ENCODE data around the gene C20orf202.

C20orf202 gene

DNA sequence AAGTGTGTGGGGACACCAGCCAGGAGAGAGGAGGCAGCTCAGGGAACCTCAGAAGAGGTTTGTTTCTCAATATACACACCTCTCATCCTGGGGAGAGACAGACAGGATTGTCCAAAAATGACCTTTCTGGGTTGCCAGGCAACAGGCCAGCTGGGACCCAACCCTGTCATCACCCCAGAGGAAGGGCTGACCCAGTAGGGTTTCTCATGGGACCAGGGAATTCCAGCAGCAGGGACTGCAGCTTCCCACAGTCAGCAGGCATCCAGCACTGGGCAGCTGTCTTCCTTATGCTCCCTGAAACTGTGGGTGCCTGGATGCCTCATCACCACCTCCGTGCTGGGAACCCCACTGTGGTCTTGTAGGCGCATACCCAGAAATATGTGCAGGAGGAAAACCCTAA, 1.3 kb downstream of the C20orf202 start:
- H3K27ac ChIP-seq (ENCODE audit: low read depth, low read length) = no peak overlapping the region
- no peaks in the 10 kb centered on the region for H3K79me2 ChIP-seq (ENCODE audit: insufficient read depth, low read length)
- no peaks in the 10 kb centered on the region for H3K9me3 ChIP-seq (ENCODE audit: insufficient read depth, low read length)
- no peaks in the 10 kb centered on the region for H3F3A ChIP-seq (ENCODE audit: insufficient read depth)
- no peaks in the 10 kb centered on the region for H4K20me1 ChIP-seq (ENCODE audit: low read depth, low read length)
- H3K4me2 ChIP-seq (ENCODE audit: low read depth, low read length, poor library complexity, severe bottlenecking) = no peak overlapping the region
- H3K4me3 ChIP-seq (ENCODE audit: insufficient read depth, low read length, poor library complexity, severe bottlenecking) = no peak overlapping the region
- no peak overlapping the region for H2AFZ ChIP-seq (ENCODE audit: low read depth, low read length, severe bottlenecking)
- TF ChIP-seq EZH2phosphoT487 (conservative IDR thresholded peaks at IDR 0.05; ENCODE audit: low read length) = no peak
- TF ChIP-seq, protein P1, sequence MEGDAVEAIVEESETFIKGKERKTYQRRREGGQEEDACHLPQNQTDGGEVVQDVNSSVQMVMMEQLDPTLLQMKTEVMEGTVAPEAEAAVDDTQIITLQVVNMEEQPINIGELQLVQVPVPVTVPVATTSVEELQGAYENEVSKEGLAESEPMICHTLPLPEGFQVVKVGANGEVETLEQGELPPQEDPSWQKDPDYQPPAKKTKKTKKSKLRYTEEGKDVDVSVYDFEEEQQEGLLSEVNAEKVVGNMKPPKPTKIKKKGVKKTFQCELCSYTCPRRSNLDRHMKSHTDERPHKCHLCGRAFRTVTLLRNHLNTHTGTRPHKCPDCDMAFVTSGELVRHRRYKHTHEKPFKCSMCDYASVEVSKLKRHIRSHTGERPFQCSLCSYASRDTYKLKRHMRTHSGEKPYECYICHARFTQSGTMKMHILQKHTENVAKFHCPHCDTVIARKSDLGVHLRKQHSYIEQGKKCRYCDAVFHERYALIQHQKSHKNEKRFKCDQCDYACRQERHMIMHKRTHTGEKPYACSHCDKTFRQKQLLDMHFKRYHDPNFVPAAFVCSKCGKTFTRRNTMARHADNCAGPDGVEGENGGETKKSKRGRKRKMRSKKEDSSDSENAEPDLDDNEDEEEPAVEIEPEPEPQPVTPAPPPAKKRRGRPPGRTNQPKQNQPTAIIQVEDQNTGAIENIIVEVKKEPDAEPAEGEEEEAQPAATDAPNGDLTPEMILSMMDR (IDR thresholded peaks at IDR 0.05; ENCODE audit: insufficient read depth, low read length, poor library complexity, severe bottlenecking) = no peak
- no peaks in the 10 kb centered on the region for H3K9me2 ChIP-seq (replicated peaks; ENCODE audit: insufficient read depth, low read length)
- H3K9ac ChIP-seq (ENCODE audit: low read length) = no peak overlapping the region
- no peaks in the 10 kb centered on the region for H3K27me3 ChIP-seq (ENCODE audit: low read length)
- H3K36me3 ChIP-seq (ENCODE audit: low read length) = no peaks in the 10 kb centered on the region

DNA sequence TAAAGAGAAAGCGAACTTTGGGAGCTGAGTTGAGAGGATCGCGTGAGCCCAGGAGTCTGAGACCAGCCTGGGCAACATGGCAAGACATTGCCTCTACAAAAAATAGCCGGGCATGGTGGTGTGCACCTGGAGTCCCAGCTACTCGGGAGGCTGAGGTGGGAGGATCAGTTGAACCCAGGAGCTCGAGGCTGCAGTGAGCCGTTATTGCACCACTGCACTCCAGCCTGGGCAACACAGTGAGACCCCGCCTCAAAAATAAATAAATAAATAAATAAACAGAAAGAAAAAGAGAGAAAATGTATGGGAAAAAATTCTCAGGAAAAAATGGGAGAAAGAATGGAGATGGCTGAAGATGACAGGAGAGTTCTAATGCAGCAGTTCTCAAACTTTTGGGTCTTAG, 2.5 kb downstream of the C20orf202 start:
- Histone ChIP-seq H3K27ac (ENCODE audit: low read depth, low read length) (no peak overlapping the region), H3K27me3 (ENCODE audit: low read length) (no peaks in the 10 kb centered on the region)
- TF ChIP-seq EZH2phosphoT487 (conservative IDR thresholded peaks at IDR 0.05; ENCODE audit: low read length) = no peak
- TF ChIP-seq, protein P1 (IDR thresholded peaks at IDR 0.05; ENCODE audit: insufficient read depth, low read length, poor library complexity, severe bottlenecking) = no peak

DNA sequence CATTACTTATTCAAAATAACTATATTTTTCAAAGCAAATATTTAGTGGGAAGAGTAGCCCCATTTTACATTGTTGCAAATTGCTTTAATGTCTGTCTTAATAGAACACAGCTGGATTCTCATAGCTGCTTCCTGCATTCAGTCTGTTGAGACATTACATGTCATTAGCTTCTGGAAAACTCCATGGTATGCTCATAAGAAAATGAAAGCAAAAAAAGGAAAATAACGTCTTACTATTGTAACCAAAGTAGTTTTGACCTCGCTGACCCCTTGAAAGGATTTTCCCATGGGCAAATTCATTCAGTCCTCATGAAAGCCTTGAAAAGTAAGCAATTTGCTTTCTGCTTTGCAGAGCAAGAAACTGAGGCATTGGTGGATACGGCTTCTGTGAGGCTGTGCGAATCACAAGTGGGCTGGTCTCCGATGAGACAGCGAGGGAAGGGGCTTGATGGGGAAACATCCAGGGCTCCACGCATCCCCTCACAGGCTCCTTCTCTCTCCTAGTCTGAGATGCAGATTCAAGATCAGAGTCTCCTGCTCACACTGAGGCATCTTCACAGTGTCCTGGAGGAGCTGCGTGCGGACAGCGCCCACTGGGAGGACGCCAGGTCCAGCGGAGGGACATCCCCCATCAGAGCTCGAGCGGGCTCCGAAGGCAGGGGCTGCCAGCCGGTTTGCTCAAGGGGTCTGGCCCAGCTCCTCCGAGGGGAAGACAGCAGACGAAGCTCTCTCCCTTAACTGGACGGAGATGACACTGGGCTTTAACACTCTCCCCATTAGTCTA, 3.3 kb downstream of the C20orf202 start:
- Histone ChIP-seq H3K36me3 (ENCODE audit: low read length) (no peaks in the 10 kb centered on the region), H3K27ac (ENCODE audit: low read depth, low read length) (no peak overlapping the region), H3K79me2 (ENCODE audit: insufficient read depth, low read length) (no peaks in the 10 kb centered on the region), H2AFZ (ENCODE audit: low read depth, low read length, severe bottlenecking) (no peak overlapping the region), H3K9ac (ENCODE audit: low read length) (no peak overlapping the region), H3K27me3 (ENCODE audit: low read length) (no peaks in the 10 kb centered on the region), H4K20me1 (ENCODE audit: low read depth, low read length) (no peaks in the 10 kb centered on the region), H3K4me3 (ENCODE audit: insufficient read depth, low read length, poor library complexity, severe bottlenecking) (no peak overlapping the region), H3K9me2 (replicated peaks; ENCODE audit: insufficient read depth, low read length) (no peaks in the 10 kb centered on the region), H3F3A (ENCODE audit: insufficient read depth) (no peaks in the 10 kb centered on the region), H3K4me2 (ENCODE audit: low read depth, low read length, poor library complexity, severe bottlenecking) (no peak overlapping the region), H3K9me3 (ENCODE audit: insufficient read depth, low read length) (no peaks in the 10 kb centered on the region)
- no peak for TF ChIP-seq EZH2phosphoT487 (conservative IDR thresholded peaks at IDR 0.05; ENCODE audit: low read length)
- TF ChIP-seq, protein P1 (IDR thresholded peaks at IDR 0.05; ENCODE audit: insufficient read depth, low read length, poor library complexity, severe bottlenecking) = no peak

More for the DNA sequence above, 2.5 kb downstream of the C20orf202 start:
- Histone ChIP-seq H3F3A (ENCODE audit: insufficient read depth) (no peaks in the 10 kb centered on the region), H3K9me2 (replicated peaks; ENCODE audit: insufficient read depth, low read length) (no peaks in the 10 kb centered on the region), H3K36me3 (ENCODE audit: low read length) (no peaks in the 10 kb centered on the region), H3K4me2 (ENCODE audit: low read depth, low read length, poor library complexity, severe bottlenecking) (no peak overlapping the region), H4K20me1 (ENCODE audit: low read depth, low read length) (no peaks in the 10 kb centered on the region), H3K9ac (ENCODE audit: low read length) (no peak overlapping the region), H2AFZ (ENCODE audit: low read depth, low read length, severe bottlenecking) (no peak overlapping the region), H3K9me3 (ENCODE audit: insufficient read depth, low read length) (no peaks in the 10 kb centered on the region), H3K79me2 (ENCODE audit: insufficient read depth, low read length) (no peaks in the 10 kb centered on the region), H3K4me3 (ENCODE audit: insufficient read depth, low read length, poor library complexity, severe bottlenecking) (no peak overlapping the region)
